C4-2B (cell line): ENCODE data around the gene FAM193B.
A peak's percentile ranks its signal among the peaks of the same experiment; 100 is the strongest.

Source experiments
- H3K27ac ChIP-seq: fragments of 450-650 bp; 2 replicates; pipeline ENCODE4 v1.5.1; 2017
- CTCF ChIP-seq: fragments of 450-650 bp; conservative IDR thresholded peaks from 2 replicates; pipeline ENCODE4 v1.5.1; 2017; ENCODE audit warnings: mild to moderate bottlenecking
- ZFX ChIP-seq: fragments of 450-650 bp; IDR thresholded peaks from 2 replicates; pipeline ENCODE4 v1.6.1; 2017

Gene FAM193B

GRCh38 chr5:177554474-177555111, at the start of gene FAM193B:
Gene FAM193B, minus strand, starts transcription at chr5:177554563. Its CDS starts 105 bp downstream, at chr5:177554458.
- H3K27ac ChIP-seq = peak within 1 kb of the TSS; percentile 85
- peak; percentile 43 for TF ChIP-seq CTCF
- no peak for TF ChIP-seq ZFX

- TF ChIP-seq ZFX (no peak), CTCF (no peak)
- no peak overlapping the region for H3K27ac ChIP-seq
Measured at GRCh38 chr5:177604116-177604521, 49.8 kb upstream of the FAM193B start.

DNA sequence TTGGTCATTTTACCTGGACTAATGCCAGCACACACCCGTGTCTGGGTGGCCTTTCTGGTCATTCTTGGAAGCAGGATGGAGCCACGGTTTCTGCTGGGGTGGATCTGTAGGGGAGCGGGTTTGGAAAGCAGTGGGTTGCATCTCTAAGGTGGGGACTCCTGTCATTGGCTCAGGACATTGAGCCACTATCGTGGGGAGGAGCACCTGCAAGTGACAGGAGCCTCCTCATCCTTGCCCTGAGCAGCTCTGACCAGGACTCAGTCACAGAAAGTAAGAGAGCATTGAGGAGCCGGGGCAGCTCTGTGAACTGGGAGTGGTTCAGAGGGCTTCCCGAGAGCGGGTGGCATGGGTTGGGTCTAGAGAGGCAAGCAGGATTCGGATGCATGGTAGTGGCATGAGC, 49.3 kb upstream of the FAM193B start:
- TF ChIP-seq ZFX (no peak), CTCF (no peak)
- no peak overlapping the region for H3K27ac ChIP-seq

DNA sequence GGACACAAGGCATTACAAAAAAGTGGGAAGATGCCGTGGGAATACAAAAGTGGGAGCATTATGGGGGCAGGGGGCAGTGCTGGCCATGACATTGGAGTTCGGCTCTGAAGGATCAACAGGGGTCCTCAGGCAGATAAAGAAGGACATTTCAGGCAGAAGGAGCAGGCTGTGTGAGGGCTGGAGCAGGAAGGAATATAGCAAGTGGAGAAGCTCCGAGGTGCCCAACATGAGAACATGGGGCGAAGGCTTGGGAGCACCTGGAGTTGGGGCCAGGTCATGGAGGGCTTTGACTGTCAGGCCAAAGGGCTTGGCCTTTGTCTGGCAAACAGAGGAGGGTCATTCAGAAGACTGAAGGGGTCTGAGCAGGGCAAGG, 48.1 kb upstream of the FAM193B start:
- TF ChIP-seq ZFX (no peak), CTCF (no peak)
- no peak overlapping the region for H3K27ac ChIP-seq

DNA sequence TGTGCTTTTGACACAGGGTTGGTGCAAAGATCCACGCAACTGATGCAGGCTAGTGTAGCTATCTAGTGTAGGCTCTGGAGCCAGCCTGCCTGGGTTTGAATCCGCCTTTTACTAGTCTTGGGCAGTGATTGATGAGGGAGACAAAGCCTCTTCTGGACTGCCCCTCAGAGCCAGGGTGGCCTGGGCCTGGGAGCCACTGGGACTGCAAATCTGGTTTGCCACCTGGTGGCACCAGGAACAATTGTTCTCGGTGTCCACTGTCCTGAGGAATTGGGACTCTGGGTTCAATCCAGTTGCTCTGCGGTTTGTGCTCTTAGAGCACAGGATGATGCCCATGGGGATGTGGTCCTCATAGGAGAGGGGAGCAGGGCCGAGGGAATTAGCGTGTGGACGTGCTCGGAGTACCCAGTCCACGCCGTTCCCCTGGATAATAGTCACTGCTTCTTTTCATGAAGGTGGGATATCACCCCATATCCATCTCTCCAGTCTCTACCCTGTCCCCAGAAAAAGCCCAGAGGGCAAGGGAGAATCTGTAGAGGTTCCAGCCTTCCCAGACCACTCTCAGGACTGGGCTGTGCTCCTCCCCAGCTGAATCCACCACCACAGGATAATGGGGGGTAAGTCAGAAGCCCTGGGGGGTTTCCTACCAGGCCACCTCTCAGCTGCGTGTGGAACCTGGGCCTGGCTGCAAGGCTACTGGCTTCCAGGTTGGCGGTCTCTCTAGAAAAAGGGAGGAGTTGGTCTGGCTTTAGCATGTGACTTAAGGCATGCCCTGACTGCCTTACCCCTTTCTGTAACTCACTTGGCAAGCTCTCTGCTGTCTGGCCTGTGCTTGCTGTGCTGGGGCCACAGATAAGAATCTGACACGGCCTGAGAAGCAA, 47.5 kb upstream of the FAM193B start:
- TF ChIP-seq ZFX (no peak), CTCF (no peak; the same call in 1 of the 2 replicates)
- no peak overlapping the region for H3K27ac ChIP-seq

DNA sequence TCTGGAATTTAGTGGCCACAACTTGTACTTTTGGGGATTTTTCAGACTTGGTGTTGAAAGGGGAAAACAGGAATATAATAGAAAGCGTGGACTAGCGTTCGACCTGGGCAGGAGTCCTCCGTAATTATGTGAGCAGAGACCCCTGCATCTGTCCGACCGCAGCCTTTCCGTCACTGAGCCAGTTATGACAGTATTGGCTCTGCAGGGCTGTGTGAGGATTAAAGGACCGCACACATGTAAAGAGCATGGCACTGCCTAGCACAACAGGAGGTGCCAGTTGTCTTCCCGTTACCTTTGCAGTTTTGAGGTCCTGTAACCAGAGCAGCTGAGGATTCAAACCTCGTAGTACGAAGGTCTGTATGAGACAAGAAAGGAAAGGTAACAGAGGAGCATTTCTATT, 46.8 kb upstream of the FAM193B start:
- no peak for TF ChIP-seq CTCF
- no peak for TF ChIP-seq ZFX
- no peak overlapping the region; the same call in 1 of the 2 replicates for H3K27ac ChIP-seq

- peak overlapping the region; percentile 80 for H3K27ac ChIP-seq
- no peak for TF ChIP-seq CTCF
- TF ChIP-seq ZFX = no peak
Measured at GRCh38 chr5:177600508-177601018, 46.2 kb upstream of the FAM193B start.
